ENCODE measurements around the gene SERINC1.
A peak's percentile ranks its signal among the peaks of the same experiment; 100 is the strongest.

SERINC1 gene

GRCh38 chr6:122454673-122455072, 16.9 kb downstream of the SERINC1 start:
- H3K27me3 ChIP-seq: no peaks in the 10 kb centered on the region
- no peak for TF ChIP-seq Cebpa-rat (IDR thresholded peaks at IDR 0.05)
- H3K4me1 ChIP-seq: peaks cover 0 to 9% (median 3%) of the 10 kb centered on the region in 10 experiments; a peak in 9 of 20 replicates
- no peak overlapping the region for H3K4me3 ChIP-seq
- peaks cover 24 to 96% (median 41%) of the 10 kb centered on the region in 11 experiments; a peak in 21 of 22 replicates for H4K20me1 ChIP-seq
- no peak overlapping the region for H3K4me2 ChIP-seq
- peaks cover 75 to 97% (median 89%) of the 10 kb centered on the region in 11 experiments for H3K36me3 ChIP-seq
- no peak overlapping the region for H3K9ac ChIP-seq
- no peaks in the 10 kb centered on the region for H3K9me3 ChIP-seq (replicated peaks in 1 of 11)
- H3K27ac ChIP-seq: no peak overlapping the region

- H3K9ac ChIP-seq: no peak overlapping the region
- no peaks in the 10 kb centered on the region for H3K27me3 ChIP-seq
- TF ChIP-seq Cebpa-rat (IDR thresholded peaks at IDR 0.05): no peak
- no peak overlapping the region for H3K4me2 ChIP-seq
- peaks cover 5 to 93% (median 22%) of the 10 kb centered on the region in 11 experiments; a peak in 16 of 22 replicates for H4K20me1 ChIP-seq
- no peaks in the 10 kb centered on the region for H3K4me1 ChIP-seq
- H3K4me3 ChIP-seq: no peak overlapping the region
- H3K9me3 ChIP-seq (replicated peaks in 1 of 11): no peaks in the 10 kb centered on the region
- peaks cover 85 to 100% (median 95%) of the 10 kb centered on the region in 11 experiments for H3K36me3 ChIP-seq
- no peak overlapping the region for H3K27ac ChIP-seq
These were observed 19.1 kb downstream of the SERINC1 start for GRCh38 chr6:122452509-122452908.

- Histone ChIP-seq H3K9ac (no peak overlapping the region), H3K4me3 (no peak overlapping the region), H3K27ac (no peak overlapping the region)
These were observed 22.5 kb downstream of the SERINC1 start for GRCh38 chr6:122449069-122449468.

GRCh38 chr6:122445274-122445673, 26.3 kb downstream of the SERINC1 start:
- Histone ChIP-seq H3K9me3 (replicated peaks in 1 of 11) (peaks cover 8 to 15% (median 11%) of the 10 kb centered on the region in 11 experiments; a peak in 20 of 22 replicates), H3K36me3 (peaks cover 78 to 99% (median 94%) of the 10 kb centered on the region in 11 experiments), H3K4me2 (no peak overlapping the region), H3K4me3 (no peak overlapping the region), H3K9ac (no peak overlapping the region), H4K20me1 (peaks cover 0 to 83% (median 0%) of the 10 kb centered on the region in 11 experiments; a peak in 4 of 22 replicates), H3K27me3 (no peaks in the 10 kb centered on the region), H3K27ac (no peak overlapping the region), H3K4me1 (no peaks in the 10 kb centered on the region)
- no peak for TF ChIP-seq Cebpa-rat (IDR thresholded peaks at IDR 0.05)

More at GRCh38 chr6:122449069-122449468, 22.5 kb downstream of the SERINC1 start:
- Histone ChIP-seq H3K36me3 (peaks cover 76 to 99% (median 94%) of the 10 kb centered on the region in 11 experiments), H4K20me1 (peaks cover 0 to 81% (median 6%) of the 10 kb centered on the region in 11 experiments; a peak in 6 of 22 replicates), H3K4me1 (no peaks in the 10 kb centered on the region), H3K27me3 (no peaks in the 10 kb centered on the region), H3K9me3 (replicated peaks in 1 of 11) (no peaks in the 10 kb centered on the region), H3K4me2 (no peak overlapping the region)
- TF ChIP-seq Cebpa-rat (IDR thresholded peaks at IDR 0.05): no peak

GRCh38 chr6:122438975-122439374, 32.6 kb downstream of the SERINC1 start:
- Histone ChIP-seq H3K27me3 (no peaks in the 10 kb centered on the region), H3K4me2 (no peak overlapping the region), H3K9ac (no peak overlapping the region), H3K36me3 (peaks cover 87 to 96% (median 92%) of the 10 kb centered on the region in 11 experiments), H4K20me1 (peaks cover 0 to 56% (median 0%) of the 10 kb centered on the region in 11 experiments; a peak in 3 of 22 replicates), H3K4me3 (peak overlapping the region in 5 of 10 experiments; percentile 19 to 28 (median 25); a peak in 4 of 20 replicates), H3K4me1 (no peaks in the 10 kb centered on the region), H3K9me3 (replicated peaks in 1 of 11) (peaks cover 24 to 49% (median 40%) of the 10 kb centered on the region in 11 experiments), H3K27ac (no peak overlapping the region)
- no peak for TF ChIP-seq Cebpa-rat (IDR thresholded peaks at IDR 0.05)

- Histone ChIP-seq H3K36me3 (peaks cover 72 to 94% (median 86%) of the 10 kb centered on the region in 11 experiments), H3K9me3 (replicated peaks in 1 of 11) (peaks cover 0 to 9% (median 4%) of the 10 kb centered on the region in 11 experiments; a peak in 17 of 22 replicates)
These were observed 38.8 kb downstream of the SERINC1 start for GRCh38 chr6:122432816-122433215.

GRCh38 chr6:122431780-122432179, 39.8 kb downstream of the SERINC1 start:
- H4K20me1 ChIP-seq: no peaks in the 10 kb centered on the region
- no peak overlapping the region for H3K4me3 ChIP-seq
- peaks cover 0 to 28% (median 0%) of the 10 kb centered on the region in 10 experiments; a peak in 4 of 20 replicates for H3K4me1 ChIP-seq
- peaks cover 61 to 94% (median 83%) of the 10 kb centered on the region in 11 experiments for H3K36me3 ChIP-seq
- no peak overlapping the region for H3K27ac ChIP-seq
- no peak overlapping the region for H3K4me2 ChIP-seq
- H3K9ac ChIP-seq: no peak overlapping the region
- no peaks in the 10 kb centered on the region; a peak in 1 of 22 replicates for H3K9me3 ChIP-seq (replicated peaks in 1 of 11)
- no peaks in the 10 kb centered on the region for H3K27me3 ChIP-seq
- no peak for TF ChIP-seq Cebpa-rat (IDR thresholded peaks at IDR 0.05)

More at GRCh38 chr6:122432816-122433215, 38.8 kb downstream of the SERINC1 start:
- no peak overlapping the region for H3K4me2 ChIP-seq
- peaks cover 0 to 9% (median 0%) of the 10 kb centered on the region in 11 experiments; a peak in 1 of 22 replicates for H4K20me1 ChIP-seq
- peaks cover 0 to 17% (median 0%) of the 10 kb centered on the region in 10 experiments; a peak in 3 of 20 replicates for H3K4me1 ChIP-seq
- TF ChIP-seq Cebpa-rat (IDR thresholded peaks at IDR 0.05): no peak
- H3K27ac ChIP-seq: no peak overlapping the region
- no peak overlapping the region for H3K9ac ChIP-seq
- no peak overlapping the region for H3K4me3 ChIP-seq
- H3K27me3 ChIP-seq: no peaks in the 10 kb centered on the region

GRCh38 chr6:122429323-122429722, 42.3 kb downstream of the SERINC1 start:
- Histone ChIP-seq H3K9ac (no peak overlapping the region), H3K27me3 (no peaks in the 10 kb centered on the region), H3K4me1 (peaks cover 0 to 33% (median 0%) of the 10 kb centered on the region in 10 experiments; a peak in 5 of 20 replicates), H3K4me2 (peak overlapping the region in 1 of 11 experiments; percentile 29; a peak in 1 of 22 replicates), H3K36me3 (peaks cover 59 to 99% (median 88%) of the 10 kb centered on the region in 11 experiments), H3K27ac (no peak overlapping the region), H4K20me1 (no peaks in the 10 kb centered on the region), H3K4me3 (no peak overlapping the region), H3K9me3 (replicated peaks in 1 of 11) (no peaks in the 10 kb centered on the region)
- no peak for TF ChIP-seq Cebpa-rat (IDR thresholded peaks at IDR 0.05)

GRCh38 chr6:122428781-122429180, 42.8 kb downstream of the SERINC1 start:
- Histone ChIP-seq H3K4me1 (peaks cover 0 to 33% (median 0%) of the 10 kb centered on the region in 10 experiments; a peak in 5 of 20 replicates), H3K36me3 (peaks cover 59 to 99% (median 88%) of the 10 kb centered on the region in 11 experiments), H3K4me3 (no peak overlapping the region), H3K27ac (no peak overlapping the region), H3K27me3 (no peaks in the 10 kb centered on the region), H3K9ac (no peak overlapping the region), H3K4me2 (peak overlapping the region in 1 of 11 experiments; percentile 29; a peak in 1 of 22 replicates), H4K20me1 (no peaks in the 10 kb centered on the region), H3K9me3 (replicated peaks in 1 of 11) (no peaks in the 10 kb centered on the region)
- TF ChIP-seq Cebpa-rat (IDR thresholded peaks at IDR 0.05): no peak

Data from BLaER1 treated with 17β-estradiol and CSF1 and Interleukin-3, amounts not matched to agents 10 nM and 100 nM (cell line).